Naive thymus-derived CD8-positive, alpha-beta T cell (primary cell): Measurements from ENCODE around the gene RBKS. TPM values are rescaled to one million over a fixed set of nuclear protein-coding genes. Genes with fewer than 3 reads are reported as not detected.

ENCODE experiments used
- ATAC-seq, 2 donors: fragments of 150-1000 bp; cut with Tn5 transposase in 1 of 2; sonication (Bioruptor Pico), chemical (Tn5 transposase) in 1 of 2; 1 replicate in 1 of 2; 2 replicates in 1 of 2; pipeline ENCODE4 v1.10.0; 2021; ENCODE audit warnings: mild to moderate bottlenecking in 2 of 2, moderate library complexity in 2 of 2
- POLR2A ChIA-PET: fragments of 350-600 bp; sonication (Branson Sonifier 250); formaldehyde crosslinking; loops from one replicate; lab custom pipeline; 2021; ENCODE audit warnings: antibody characterized with exemption; lab: Charles Lee
- DNase-seq, 10 donors: peaks; one replicate each; pipeline versions ENCODE4 v3.0.0 to v3.0.0-alpha.2; 2020 to 2022
- H3K27ac Mint-ChIP-seq, 10 donors: one replicate each; pipeline ENCODE4 v1.8.0; 2020 to 2022; ENCODE audit warnings: mild to moderate bottlenecking in 10 of 10, mixed read lengths in 10 of 10, moderate library complexity in 4 of 10, inconsistent platforms in 1 of 10
- H3K27me3 Mint-ChIP-seq, 5 donors: one replicate each; pipeline ENCODE4 v1.8.0; 2021 to 2022; ENCODE audit warnings: mixed read lengths in 5 of 5
- H3K36me3 Mint-ChIP-seq, 3 donors: one replicate each; pipeline ENCODE4 v1.8.0; 2020 to 2022; ENCODE audit warnings: mixed read lengths in 3 of 3, mild to moderate bottlenecking in 2 of 3, inconsistent platforms in 1 of 3
- H3K4me1 Mint-ChIP-seq, 4 donors: one replicate each; pipeline ENCODE4 v1.8.0; 2021 to 2022; ENCODE audit warnings: mixed read lengths in 4 of 4
- H3K4me3 Mint-ChIP-seq, 10 donors: one replicate each; pipeline ENCODE4 v1.8.0; 2020 to 2022; ENCODE audit warnings: mild to moderate bottlenecking in 10 of 10, mixed read lengths in 10 of 10, moderate library complexity in 6 of 10, inconsistent platforms in 1 of 10
- H3K9me3 Mint-ChIP-seq, 9 donors: one replicate each; pipeline ENCODE4 v1.8.0; 2020 to 2022; ENCODE audit warnings: mixed read lengths in 9 of 9, mild to moderate bottlenecking in 3 of 9, inconsistent platforms in 1 of 9, moderate library complexity in 1 of 9
- polyA plus RNA-seq, 3 donors: library from polyadenylated mRNA; unstranded; fragments of 300-500 nt; fragmentation: Illumina TruSeq; gene quantifications; one replicate each; pipeline ENCODE4 v1.2.3, GENCODE V29; 2021
- total RNA-seq, 8 experiments: library from RNA in 2 of 8; stranded (reverse) in 2 of 8; gene quantifications; one replicate each; pipeline ENCODE4 v1.2.3 and lab custom pipeline; 2021 to 2026

The RBKS gene
- total and polyA plus RNA-seq, 5 experiments from 2014 or later = 1.5 to 4.8 (median 2.4) TPM

DNA sequence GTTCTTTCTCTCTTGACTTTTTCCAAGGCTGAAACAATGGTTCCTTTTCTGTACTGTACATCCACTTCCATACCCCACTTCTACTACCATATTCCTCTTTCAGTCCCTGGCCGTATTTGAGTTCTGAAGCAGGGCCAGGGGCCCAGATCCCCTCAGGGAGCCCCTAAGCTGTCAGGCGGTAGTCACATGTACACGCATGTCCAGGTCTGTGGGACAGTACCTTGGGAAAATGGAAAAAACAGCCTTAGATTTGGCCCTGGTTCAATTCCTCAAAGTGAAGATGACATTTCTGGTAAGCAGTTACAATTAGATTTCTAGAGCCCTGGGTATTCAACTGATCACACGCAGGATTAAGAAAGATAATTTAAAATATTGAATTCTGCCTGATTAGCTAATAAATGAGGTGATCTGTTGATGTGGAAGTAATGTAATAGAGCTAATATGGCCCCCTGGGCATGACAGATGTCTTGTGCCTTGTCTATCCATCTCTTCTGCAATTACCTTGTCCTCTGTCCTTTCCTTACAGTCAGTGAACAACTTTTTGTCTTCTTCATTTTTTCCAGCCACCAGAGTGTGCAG, 74.2 kb downstream of the RBKS start:
- Mint-ChIP-seq H3K4me1 (no peaks in the 10 kb centered on the region), H3K4me3 (no peak overlapping the region), H3K36me3 (peaks cover 0 to 6% (median 0%) of the 10 kb centered on the region in 3 donors), H3K27ac (no peak overlapping the region), H3K9me3 (no peaks in the 10 kb centered on the region), H3K27me3 (no peaks in the 10 kb centered on the region)
- no peak for DNase-seq
- POLR2A ChIA-PET = no interaction called here
- no peak for ATAC-seq

DNA sequence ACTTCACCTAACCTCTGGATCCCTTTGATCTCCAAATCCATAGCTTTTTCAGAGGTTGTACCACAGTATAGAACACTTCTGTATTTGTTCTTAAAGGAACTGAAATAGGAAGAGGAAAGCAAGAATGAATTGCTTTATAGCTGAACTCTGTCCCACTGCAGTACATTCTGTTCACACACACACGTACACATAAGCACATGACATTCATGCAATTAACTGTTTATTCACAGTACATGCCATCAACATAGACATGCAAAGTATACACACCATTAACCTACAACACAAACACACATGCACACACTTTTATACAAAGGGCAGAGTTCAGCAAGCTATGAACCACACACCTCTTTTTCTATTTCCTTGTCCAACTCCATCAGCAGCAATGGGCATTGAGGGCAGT, 75.4 kb downstream of the RBKS start:
- POLR2A ChIA-PET = no interaction called here
- Mint-ChIP-seq H3K36me3 (peaks cover 0 to 4% (median 0%) of the 10 kb centered on the region in 3 donors), H3K4me1 (no peaks in the 10 kb centered on the region), H3K9me3 (no peaks in the 10 kb centered on the region), H3K27me3 (no peaks in the 10 kb centered on the region), H3K27ac (no peak overlapping the region), H3K4me3 (no peak overlapping the region)
- DNase-seq = no peak
- ATAC-seq = no peak

DNA sequence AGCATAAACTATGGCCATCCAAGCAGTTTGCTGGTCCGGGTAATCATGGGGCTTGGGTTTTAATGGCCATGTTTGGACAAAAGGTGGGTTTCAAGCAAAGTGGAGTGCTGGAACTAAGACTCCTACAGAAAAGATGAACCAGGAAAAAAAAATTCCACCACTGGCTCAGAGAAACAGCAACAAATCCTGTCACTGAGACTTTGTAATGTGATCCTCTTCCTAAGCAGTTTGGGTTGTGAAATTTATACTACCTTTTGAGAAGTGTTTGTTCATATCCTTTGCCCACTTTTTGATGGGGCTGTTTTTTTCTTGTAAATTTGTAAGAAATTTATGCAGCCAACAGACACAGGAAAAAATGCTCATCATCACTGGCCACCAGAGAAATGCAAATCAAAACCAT, 78.4 kb downstream of the RBKS start:
- H3K27me3 Mint-ChIP-seq = no peaks in the 10 kb centered on the region

DNA sequence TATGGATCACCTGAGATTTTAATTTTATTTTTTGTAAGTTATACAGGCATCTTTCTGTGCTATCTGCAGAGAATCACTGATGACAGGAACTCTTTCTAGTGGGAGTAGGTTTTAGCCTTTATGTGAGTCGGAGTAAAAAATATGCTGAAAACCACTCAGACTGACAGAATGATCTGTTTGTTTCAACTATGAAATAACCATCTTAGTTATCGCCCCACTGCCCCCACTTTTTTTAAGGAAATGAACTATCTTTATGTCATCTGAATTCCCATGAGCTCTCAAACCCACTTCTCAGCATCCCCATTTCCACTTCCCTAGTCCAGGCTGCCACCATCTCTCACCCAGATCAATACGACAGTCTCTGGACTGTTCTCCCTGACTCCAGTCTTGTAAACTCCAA, 79.7 kb downstream of the RBKS start:
- POLR2A ChIA-PET = no interaction called here
- Mint-ChIP-seq H3K27ac (no peak overlapping the region), H3K4me1 (no peaks in the 10 kb centered on the region), H3K36me3 (no peaks in the 10 kb centered on the region), H3K4me3 (no peak overlapping the region), H3K9me3 (no peaks in the 10 kb centered on the region), H3K27me3 (no peaks in the 10 kb centered on the region)
- no peak for ATAC-seq
- no peak for DNase-seq

More for the DNA sequence above, 78.4 kb downstream of the RBKS start:
- Mint-ChIP-seq H3K36me3 (no peaks in the 10 kb centered on the region), H3K9me3 (no peaks in the 10 kb centered on the region), H3K4me3 (no peak overlapping the region), H3K27ac (no peak overlapping the region), H3K4me1 (no peaks in the 10 kb centered on the region)
- ATAC-seq (no peak), DNase-seq (no peak)
- POLR2A ChIA-PET = no interaction called here

DNA sequence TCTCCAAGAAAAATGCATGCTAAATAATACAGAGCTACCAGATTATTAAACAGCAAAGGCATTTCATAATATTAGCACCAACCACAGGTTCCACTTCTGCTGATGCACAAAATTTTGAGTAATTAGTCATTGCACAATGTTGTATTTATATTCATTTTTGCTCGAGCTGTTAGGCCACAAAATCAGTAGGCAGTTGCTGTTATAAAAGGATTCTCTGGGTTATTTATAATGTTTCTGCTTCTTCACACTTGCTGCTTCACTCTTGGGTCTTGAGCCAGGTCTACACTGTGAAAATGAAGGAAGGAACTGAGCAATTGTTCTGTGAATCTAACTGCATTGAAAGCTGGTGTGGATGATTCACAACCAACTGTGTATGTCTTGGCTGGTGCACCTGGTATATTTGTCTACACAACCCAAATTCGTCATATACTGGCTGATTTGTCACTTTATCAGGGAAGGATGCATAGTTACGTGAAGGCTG, 80.4 kb downstream of the RBKS start:
- Mint-ChIP-seq H3K27ac (no peak overlapping the region), H3K27me3 (no peaks in the 10 kb centered on the region), H3K4me3 (no peak overlapping the region), H3K9me3 (no peaks in the 10 kb centered on the region), H3K4me1 (no peaks in the 10 kb centered on the region), H3K36me3 (no peaks in the 10 kb centered on the region)
- DNase-seq (no peak), ATAC-seq (no peak)
- POLR2A ChIA-PET = no interaction called here

DNA sequence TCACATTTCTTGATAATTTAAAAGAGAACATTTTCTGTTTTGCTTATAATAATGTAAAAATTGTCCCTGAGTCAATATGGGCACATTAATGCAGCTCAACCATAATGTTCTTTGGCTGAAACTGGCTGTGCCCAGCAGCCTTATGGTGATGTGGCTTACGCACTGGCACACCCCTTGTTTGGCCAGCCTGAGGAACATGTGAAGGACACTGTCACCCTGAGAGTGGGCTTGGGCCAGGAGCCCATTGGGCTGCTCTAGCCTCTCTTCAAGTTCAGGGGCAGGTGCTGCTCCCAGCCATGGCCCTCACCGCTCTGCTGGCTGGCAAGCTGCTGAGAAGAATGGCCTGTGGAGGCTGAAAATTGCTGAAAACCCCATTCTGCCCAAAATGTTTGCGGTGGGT, 81.2 kb downstream of the RBKS start:
- no peaks in the 10 kb centered on the region for H3K9me3 Mint-ChIP-seq
- ATAC-seq = no peak
- POLR2A ChIA-PET = no interaction called here
- H3K27me3 Mint-ChIP-seq = no peaks in the 10 kb centered on the region
- H3K36me3 Mint-ChIP-seq = no peaks in the 10 kb centered on the region
- H3K4me1 Mint-ChIP-seq = no peaks in the 10 kb centered on the region
- no peak for DNase-seq
- H3K27ac Mint-ChIP-seq = no peak overlapping the region
- H3K4me3 Mint-ChIP-seq = no peak overlapping the region

DNA sequence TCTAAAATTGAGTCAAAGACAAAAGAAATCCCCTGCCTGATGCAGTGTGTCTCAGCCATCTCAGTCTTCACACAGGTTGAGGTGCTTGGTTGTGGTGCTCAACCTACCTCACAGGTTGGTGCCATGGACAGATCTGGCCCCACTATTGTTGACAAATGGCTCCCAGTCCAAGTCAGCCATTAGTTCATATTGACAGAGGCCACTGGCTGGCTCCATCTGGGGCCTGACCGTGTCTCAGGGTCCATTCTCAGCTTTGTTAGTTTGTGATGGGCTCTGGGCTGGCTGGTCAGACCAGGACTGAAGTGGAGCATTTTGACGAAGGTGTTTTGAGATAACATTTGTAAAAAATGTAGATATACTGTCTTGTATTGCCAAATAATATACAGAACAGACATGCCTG, 81.8 kb downstream of the RBKS start:
- Mint-ChIP-seq H3K9me3 (no peaks in the 10 kb centered on the region), H3K27me3 (no peaks in the 10 kb centered on the region), H3K27ac (peak overlapping the region in 2 of 10 donors; percentile 17 to 26), H3K4me1 (no peaks in the 10 kb centered on the region), H3K4me3 (no peak overlapping the region), H3K36me3 (no peaks in the 10 kb centered on the region)
- no peak for DNase-seq
- POLR2A ChIA-PET = interaction anchor here (0.6 kb wide), 1 partner anchor 41 kb away, joined by 3 read pairs; no protein-coding TSS in a partner anchor
- no peak for ATAC-seq

DNA sequence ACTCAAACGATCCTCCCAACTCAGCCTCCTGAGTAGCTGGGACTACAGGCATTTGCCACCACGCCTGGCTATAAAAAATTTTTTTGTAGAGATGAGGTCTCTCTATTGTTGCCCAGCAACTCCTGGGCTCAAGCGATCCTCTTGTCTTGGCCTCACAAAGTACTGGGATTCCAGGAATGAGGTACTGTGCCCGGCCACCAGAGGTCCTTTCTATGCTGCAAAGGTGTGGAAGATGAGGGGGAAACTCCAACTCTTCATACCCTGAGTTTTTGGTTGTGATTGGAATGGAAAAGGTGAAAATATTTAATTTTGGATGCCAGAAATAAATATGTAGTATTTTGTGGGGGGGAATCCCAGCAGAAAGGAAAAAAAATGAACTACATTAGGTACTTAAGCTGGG, 82.7 kb downstream of the RBKS start:
- POLR2A ChIA-PET = no interaction called here
- H3K4me1 Mint-ChIP-seq = no peaks in the 10 kb centered on the region
- ATAC-seq (no peak), DNase-seq (no peak)
- H3K36me3 Mint-ChIP-seq = no peaks in the 10 kb centered on the region
- H3K27ac Mint-ChIP-seq = peak overlapping the region in 2 of 10 donors; percentile 15 to 23
- H3K9me3 Mint-ChIP-seq = no peaks in the 10 kb centered on the region
- no peaks in the 10 kb centered on the region for H3K27me3 Mint-ChIP-seq
- no peak overlapping the region for H3K4me3 Mint-ChIP-seq

DNA sequence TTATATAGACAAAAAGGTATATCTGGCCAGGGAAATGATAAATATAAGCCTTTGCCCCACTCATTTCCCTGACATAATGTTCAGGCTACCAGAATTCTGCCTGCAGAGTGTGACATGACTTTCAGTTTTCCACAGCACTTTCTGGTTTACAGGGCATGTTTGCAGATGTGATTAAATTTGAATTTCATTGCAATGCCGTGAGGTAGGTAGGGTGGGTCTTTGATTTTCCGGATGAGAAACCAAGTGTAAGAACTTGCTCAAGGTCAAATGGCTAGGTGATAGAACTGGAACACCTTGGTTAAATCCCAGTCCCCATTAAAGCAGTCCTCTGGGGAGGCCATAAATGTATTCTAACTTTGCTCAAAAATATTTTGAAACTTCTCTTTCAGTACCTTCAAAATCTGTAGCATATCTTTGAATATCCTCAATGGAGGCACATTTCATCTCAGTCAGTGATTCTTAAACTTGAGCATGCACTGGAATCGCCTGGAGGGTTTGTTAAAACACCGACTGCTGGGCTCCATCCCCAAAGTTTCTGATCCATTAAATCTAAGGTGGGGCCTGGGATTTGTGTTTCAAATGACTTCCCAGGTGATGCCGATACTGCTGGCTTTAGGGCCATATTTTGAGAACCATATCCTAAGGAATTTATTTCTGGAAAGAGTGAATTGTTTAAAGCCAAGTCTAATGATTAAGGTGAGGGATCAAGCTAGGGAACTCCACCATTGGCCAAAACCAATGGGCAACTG, 83.7 kb downstream of the RBKS start:
- no peaks in the 10 kb centered on the region for H3K27me3 Mint-ChIP-seq
- POLR2A ChIA-PET = no interaction called here
- no peak overlapping the region for H3K4me3 Mint-ChIP-seq
- H3K9me3 Mint-ChIP-seq = no peaks in the 10 kb centered on the region
- no peak for ATAC-seq
- no peaks in the 10 kb centered on the region for H3K36me3 Mint-ChIP-seq
- H3K27ac Mint-ChIP-seq = no peak overlapping the region
- no peak for DNase-seq
- no peaks in the 10 kb centered on the region for H3K4me1 Mint-ChIP-seq

DNA sequence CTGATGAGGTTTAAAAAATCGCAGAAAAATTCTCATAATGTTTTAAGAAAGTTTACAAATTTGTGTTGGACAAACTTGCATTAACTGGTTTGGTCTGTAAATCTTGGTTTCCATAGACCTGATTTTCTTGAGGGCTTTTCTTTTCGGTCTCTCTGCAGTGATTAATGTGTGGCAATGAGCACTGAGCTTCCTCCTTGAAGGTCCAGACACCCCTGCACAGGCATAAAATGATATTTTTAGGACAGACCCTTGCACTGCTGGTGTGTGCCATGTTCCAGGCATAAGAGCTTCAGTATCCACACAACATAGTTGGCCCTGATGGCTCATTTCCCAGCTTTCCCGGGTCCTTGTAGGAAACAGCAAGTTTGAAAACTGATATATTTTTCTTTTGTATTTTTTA, 85.0 kb downstream of the RBKS start:
- POLR2A ChIA-PET = no interaction called here
- Mint-ChIP-seq H3K36me3 (no peaks in the 10 kb centered on the region), H3K9me3 (no peaks in the 10 kb centered on the region), H3K27me3 (no peaks in the 10 kb centered on the region), H3K4me3 (no peak overlapping the region), H3K27ac (no peak overlapping the region), H3K4me1 (no peaks in the 10 kb centered on the region)
- no peak for DNase-seq
- ATAC-seq = no peak

DNA sequence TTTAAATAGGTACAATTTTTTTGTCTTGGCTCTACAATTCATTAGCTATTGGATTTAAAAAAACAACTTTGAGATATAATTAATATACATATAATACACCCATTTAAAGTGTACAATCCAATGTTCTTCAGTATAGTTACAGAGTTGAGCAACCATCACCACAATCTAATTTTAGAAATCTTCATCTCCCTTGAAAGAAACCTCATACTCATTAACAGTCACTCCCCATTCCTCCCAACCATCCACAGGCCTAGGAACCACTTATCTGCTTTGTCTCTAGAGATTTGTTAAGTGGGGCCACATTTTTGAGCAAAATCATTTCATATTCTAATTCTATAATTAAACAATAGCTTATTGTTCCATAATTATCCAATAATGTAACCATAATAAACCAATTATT, 86.0 kb downstream of the RBKS start:
- H3K9me3 Mint-ChIP-seq = no peaks in the 10 kb centered on the region
- ATAC-seq = no peak
- POLR2A ChIA-PET = no interaction called here

DNA sequence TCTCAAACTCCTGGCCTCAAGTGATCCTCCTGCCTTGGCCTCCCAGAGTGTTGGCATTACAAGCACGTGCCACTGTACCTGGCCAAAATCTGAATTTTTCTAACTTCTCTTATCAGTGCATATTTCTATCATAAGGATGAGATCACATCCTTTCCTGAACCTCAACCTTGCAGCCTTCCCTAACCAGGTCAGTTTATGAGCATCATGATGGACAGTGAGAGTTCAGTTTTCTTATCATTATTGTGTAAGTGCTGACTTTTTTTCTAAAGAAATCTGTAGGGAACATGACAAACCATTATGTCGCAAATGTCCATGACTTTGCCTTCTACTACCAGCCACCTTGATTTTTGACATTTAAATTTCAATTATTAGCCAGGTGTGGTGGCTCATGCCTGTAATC, 87.1 kb downstream of the RBKS start:
- DNase-seq = no peak
- POLR2A ChIA-PET = no interaction called here
- Mint-ChIP-seq H3K27ac (no peak overlapping the region), H3K27me3 (no peaks in the 10 kb centered on the region), H3K4me3 (no peak overlapping the region), H3K9me3 (no peaks in the 10 kb centered on the region), H3K36me3 (peaks cover 0 to 2% (median 2%) of the 10 kb centered on the region in 3 donors), H3K4me1 (no peaks in the 10 kb centered on the region)
- ATAC-seq = no peak

More for the DNA sequence above, 86.0 kb downstream of the RBKS start:
- no peaks in the 10 kb centered on the region for H3K27me3 Mint-ChIP-seq
- no peak overlapping the region for H3K27ac Mint-ChIP-seq
- no peak overlapping the region for H3K4me3 Mint-ChIP-seq
- peaks cover 0 to 2% (median 0%) of the 10 kb centered on the region in 3 donors for H3K36me3 Mint-ChIP-seq
- no peaks in the 10 kb centered on the region for H3K4me1 Mint-ChIP-seq
- no peak for DNase-seq

DNA sequence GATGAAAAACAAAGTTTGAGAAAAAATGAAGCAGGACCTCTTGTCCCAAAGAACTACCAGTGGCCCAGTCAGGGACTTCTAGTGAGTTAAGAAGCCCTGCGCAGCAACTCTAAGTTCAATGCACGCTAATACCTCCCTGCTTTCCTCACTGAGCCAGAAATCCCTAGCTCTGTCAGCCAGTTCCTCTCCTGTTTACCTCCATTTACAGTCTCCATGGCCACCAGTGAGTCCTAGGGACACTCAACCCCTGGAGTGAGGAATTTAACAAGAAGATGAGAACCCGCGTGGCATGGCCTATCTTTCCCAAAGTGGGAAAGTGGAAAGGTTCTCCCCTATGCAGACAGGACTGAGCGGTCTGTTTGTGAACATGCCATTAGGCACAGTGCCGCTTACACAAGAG, 87.6 kb downstream of the RBKS start:
- no peak for DNase-seq
- Mint-ChIP-seq H3K27me3 (no peaks in the 10 kb centered on the region), H3K4me3 (no peak overlapping the region), H3K9me3 (no peaks in the 10 kb centered on the region), H3K36me3 (peaks cover 0 to 2% (median 2%) of the 10 kb centered on the region in 3 donors), H3K4me1 (no peaks in the 10 kb centered on the region), H3K27ac (no peak overlapping the region)
- POLR2A ChIA-PET = no interaction called here
- no peak for ATAC-seq

DNA sequence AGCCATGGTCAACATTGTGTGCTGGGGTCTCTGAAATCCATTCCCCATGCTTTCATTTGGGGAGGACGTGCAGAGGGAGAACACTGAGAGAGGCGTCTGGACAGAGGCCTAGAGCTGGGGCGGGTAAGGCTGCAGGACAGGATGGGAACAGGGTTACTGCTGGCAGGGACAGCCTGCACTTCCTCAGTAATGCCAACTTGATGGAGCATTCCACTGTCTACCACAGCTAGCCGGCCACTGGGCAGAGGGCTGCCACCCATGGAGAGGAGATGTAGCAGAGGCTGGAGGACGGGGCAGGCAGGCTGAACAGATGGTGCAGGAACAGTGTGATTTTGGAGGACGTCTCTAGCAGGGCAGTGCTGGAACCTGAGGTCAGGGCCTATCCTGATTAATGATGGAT, 89.3 kb downstream of the RBKS start:
- no peaks in the 10 kb centered on the region for H3K27me3 Mint-ChIP-seq
- no peak overlapping the region for H3K27ac Mint-ChIP-seq
- POLR2A ChIA-PET = no interaction called here

More for the DNA sequence above, 89.3 kb downstream of the RBKS start:
- Mint-ChIP-seq H3K4me3 (no peak overlapping the region), H3K9me3 (no peaks in the 10 kb centered on the region), H3K36me3 (peaks cover 0 to 2% (median 2%) of the 10 kb centered on the region in 3 donors), H3K4me1 (no peaks in the 10 kb centered on the region)
- DNase-seq = no peak
- ATAC-seq = no peak
